NCI-H2029 (cell line): ENCODE measurements around the gene GIPR.
"Not testable (repeated sequence)": the region's sequence is repeated elsewhere in the genome, so short reads cannot be mapped to it uniquely, and the experiment has no call there.

Experiments used
- DNase-seq: peaks from one replicate; lab custom pipeline; 2025; lab: John Stamatoyannopoulos, UW

Gene GIPR, protein sequence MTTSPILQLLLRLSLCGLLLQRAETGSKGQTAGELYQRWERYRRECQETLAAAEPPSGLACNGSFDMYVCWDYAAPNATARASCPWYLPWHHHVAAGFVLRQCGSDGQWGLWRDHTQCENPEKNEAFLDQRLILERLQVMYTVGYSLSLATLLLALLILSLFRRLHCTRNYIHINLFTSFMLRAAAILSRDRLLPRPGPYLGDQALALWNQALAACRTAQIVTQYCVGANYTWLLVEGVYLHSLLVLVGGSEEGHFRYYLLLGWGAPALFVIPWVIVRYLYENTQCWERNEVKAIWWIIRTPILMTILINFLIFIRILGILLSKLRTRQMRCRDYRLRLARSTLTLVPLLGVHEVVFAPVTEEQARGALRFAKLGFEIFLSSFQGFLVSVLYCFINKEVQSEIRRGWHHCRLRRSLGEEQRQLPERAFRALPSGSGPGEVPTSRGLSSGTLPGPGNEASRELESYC

DNA sequence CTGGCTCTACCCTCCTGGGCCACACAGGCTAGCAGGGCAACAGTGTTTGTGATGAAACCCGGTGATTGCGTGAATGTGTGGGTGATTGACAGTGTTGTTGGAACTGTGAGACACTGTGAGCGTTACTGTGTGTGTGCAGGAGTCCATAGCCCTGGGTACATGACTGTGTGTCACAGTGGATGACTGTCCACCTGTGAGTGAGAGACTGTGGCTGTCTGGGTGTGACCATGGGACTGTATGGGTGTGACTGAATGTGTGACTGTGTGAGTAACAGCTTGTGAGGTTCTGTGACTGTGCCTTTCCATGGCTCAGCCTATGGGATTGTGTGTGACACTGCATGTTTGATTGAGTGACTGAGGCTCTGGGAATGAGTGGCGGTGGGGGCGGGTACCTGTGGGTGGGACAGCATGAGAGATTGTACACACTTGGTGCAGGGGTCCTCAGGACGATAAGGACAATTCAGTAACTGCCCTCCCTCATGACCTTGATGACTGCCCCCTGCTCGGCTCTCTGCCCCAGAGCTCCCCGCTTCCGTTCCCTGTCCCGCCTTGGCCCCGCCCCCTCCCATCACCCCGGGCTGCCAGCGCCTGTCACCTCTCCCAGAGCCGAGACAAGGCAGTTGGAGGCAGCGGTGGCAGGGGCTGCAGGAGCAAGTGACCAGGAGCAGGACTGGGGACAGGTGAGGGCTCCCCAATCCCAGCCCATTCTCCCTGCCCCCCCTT lies at the start of gene GIPR:
GIPR (plus strand) TSS at position 602 of the 722 bp plus-strand sequence. CDS start 1,300 bp downstream, outside the sequence.
- DNase-seq, result peak; percentile 41

GRCh38 chr19:45621389-45621788 lies 46.6 kb upstream of the GIPR start:
- DNase-seq, result no peak

DNA sequence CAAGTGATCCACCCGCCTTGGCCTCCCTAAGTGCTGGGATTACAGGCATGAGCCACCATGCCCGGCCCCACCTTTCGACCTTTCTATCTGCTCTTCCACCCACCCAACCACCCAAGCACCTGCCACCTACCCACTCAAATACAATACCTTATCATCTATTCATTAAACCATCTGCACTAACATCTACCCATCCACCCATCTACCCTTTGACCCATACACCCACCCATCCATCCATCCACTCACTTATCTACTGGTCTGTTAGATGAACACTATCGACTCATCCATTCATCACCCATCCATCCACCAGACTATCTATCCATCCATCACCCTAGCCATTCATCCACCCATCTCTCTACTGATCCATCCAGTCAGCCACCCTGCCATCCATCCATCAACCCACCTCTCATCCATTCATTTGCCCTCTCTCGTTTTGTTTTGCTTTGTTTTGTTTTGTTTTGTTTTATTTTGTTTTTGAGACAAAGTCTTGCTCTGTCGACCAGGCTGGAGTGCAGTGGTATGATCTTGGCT lies 46.0 kb upstream of the GIPR start:
- DNase-seq, result no peak

DNA sequence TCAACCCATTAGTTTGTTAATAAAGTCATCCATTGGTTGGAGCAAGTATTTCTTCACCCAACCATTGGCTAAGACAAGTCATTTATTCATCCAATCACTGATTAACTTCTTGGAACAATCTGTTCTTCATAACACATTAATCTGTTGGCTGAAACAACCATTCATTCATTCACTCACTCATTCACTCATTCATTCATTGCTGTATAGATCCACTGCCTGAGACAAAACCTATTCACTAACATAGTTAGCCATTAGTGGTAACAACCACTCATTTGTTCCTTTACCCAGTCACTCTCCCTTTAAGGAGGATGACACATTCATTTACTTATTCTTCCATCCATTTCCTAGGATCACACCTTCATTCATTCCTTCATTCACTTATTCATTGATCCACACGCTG lies 44.0 kb upstream of the GIPR start:
- DNase-seq, result no peak

- not testable (repeated sequence) for DNase-seq
Measured at GRCh38 chr19:45628219-45628618, 39.8 kb upstream of the GIPR start.

- no peak for DNase-seq
Measured at GRCh38 chr19:45629704-45630103, 38.3 kb upstream of the GIPR start.

DNA sequence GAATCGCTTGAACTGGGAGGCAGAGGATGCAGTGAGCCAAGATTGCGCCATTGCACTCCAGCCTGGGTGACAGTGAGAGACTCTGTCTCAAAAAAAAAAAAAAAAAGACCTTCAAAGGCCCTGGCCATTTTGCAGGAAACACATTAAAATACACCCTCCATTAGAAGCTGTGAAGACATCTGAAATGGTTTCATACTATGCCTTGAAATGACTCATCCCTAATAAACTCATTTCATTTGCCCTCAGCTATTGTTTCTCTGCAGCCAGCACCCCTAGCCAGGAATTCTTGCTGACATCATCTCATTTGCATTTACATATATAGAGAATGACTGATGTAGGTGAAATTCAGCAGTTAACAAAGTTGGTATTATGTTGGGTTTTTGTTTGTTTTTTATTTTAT lies 37.6 kb upstream of the GIPR start:
- no peak for DNase-seq

- peak; percentile 57 for DNase-seq
Measured at GRCh38 chr19:45632468-45633196, 35.4 kb upstream of the GIPR start.

DNA sequence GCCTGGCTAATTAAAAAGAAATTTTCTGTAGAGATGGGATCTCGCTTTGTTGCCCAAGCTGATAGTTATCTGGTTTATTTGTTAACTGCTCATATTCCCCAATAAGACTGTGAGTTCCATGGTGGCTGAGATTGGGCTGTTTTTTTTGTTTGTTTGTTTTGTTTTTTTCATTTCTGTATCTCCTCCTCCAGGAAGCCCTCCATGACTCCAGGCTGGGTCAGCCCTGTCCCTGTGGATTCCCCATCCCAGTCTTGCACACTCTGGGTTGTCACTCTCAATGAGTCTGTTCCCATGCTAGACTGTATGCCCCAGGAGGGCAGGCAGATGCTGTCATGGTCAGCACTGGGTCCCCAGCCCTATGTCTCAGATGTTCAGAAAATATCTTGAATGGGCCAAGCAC lies 31.7 kb upstream of the GIPR start:
- no peak for DNase-seq

- DNase-seq, result no peak
Measured at GRCh38 chr19:45636902-45637301, 31.1 kb upstream of the GIPR start.

DNA sequence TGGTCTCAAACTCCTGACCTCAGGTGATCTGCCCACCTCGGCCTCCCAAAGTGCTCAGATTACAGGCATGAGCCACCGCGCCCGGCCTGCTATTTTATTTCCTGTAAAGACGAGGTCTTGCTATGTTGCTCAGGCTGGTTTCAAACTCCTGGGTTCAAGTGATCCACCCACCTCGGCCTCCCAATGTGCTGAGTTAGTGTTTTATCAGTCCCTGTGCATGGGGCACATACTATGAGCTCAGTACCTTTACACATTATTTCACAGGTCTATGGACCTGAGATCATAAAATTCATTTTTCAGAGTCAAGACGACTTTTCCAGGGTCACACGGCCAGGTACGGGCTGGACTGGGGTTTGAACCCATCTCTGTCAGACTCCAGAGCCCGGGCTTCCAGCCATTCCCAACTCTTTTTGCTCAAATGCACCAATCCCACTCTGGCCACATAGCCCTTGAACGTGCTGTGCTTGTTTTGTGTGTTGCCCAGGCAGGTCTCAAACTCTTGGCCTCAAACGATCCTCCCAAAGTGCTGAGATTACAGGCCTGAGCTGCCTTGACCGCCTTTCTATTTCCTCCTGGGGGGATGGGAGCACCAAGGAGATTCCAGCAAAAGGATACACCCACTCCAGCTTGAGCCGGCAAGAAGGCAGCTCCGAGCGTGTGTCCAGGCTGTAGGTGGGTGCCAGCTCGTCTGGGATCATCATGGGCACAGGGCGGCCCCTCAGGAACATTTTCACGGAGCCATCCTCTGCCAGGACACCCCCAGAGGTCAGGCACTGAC lies 29.9 kb upstream of the GIPR start:
- DNase-seq, result no peak

GRCh38 chr19:45638930-45639729 lies 28.9 kb upstream of the GIPR start, which contains the start of gene EML2:
EML2 (minus strand) TSS chr19:45639397; CDS start chr19:45639376, 21 bp downstream.
- peak; percentile 7 for DNase-seq

DNA sequence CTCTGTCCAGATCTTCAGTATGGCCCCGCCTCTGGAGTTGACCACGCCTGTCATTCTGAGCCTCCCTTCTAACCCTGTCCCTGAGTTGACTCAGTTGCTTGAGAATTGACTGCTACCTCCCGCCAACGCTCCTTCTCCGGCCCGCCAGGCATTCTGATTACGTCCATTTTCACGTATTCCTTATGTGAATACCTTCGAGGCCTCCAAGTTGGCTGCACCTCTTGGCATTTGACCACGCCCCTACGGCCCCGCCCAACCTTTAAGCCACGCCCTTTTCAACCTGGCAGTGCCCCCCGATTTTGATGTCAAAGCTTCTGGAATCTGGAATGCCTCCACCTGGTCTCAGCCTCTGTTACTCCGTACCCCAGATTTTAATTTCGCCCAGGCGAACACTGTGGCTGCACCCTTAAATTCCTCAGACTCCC lies 27.2 kb upstream of the GIPR start:
- DNase-seq, result no peak

- DNase-seq, result peak; percentile 83
Measured at GRCh38 chr19:45641274-45642105, 26.5 kb upstream of the GIPR start.

GRCh38 chr19:45643024-45643926 lies 24.7 kb upstream of the GIPR start:
- DNase-seq, result peak; percentile 62

DNA sequence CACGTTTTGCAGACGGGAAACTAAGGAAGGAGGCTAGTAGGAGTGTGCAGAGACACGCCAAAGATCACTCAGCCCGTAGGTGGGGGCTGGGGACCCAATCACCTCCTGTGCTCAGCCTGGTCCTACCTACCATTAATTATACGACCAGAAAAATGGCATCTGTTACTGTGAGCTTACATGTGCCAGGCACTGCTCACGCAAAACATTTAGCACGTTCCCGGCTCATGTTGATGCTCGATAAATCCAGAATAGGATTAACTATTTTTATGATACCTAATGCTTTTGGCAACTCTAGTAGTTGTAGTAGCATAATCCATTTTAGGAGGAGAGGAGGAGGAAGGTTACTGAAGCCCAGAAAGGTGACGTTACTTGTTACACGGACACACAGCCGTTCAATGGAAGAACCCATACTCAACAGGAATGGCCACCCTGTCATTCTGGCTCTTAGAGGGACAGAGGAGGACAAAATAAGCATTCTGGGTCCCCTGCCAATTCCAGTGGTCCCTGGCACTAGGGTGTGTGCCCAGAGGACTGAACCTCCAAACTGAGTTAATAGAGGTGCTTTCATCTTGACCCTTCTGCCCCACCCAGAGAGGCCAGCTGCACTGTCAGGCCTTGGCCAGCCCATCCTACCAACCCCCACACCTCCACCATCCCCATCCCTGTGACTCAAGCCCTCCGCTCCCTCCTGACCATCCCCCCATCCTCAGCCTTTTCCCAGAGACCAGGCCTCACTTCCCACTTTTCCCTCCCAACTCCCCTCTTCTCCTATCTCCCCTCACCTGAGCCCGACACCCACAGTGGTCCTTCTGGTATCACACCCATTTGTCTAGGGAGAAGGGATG lies 23.9 kb upstream of the GIPR start:
- no peak for DNase-seq

DNA sequence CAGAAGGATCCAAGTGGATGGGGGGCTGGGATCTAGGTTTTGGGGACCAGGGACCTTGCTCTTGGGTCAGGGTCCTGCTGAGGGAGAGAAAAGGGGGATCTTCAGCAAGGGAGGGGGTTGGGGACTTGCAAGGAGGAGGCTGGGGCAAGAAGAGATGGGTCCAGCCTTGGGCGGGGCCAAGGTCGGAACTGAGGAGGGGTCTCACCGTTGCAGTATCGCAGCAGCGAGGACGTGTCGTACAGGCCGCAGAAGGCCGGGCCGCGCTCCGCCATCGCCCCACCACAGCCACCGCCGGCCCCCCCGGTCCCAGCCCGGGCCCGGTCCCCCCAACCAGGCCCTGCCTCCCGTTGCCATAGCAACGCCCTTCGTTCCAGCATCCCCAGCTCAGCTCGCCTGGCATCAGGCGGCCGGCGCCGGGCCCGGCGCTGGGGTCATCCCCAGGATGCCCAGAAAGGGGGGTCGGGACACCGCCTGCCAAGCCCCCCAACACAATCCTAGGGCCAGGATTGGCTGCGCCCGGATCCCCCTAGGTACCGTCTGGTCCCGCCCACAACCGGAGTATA lies 22.9 kb upstream of the GIPR start:
- no peak for DNase-seq
